ENCODE data around the gene TMEM231.

GRCh38 chr16:75575958-75576357 is 19.9 kb upstream of the TMEM231 start:
- TF ChIP-seq POLR2A (IDR thresholded peaks at IDR 0.05) (no peak), CTCF (IDR thresholded peaks at IDR 0.05) (no peak)
